Measurements from ENCODE around the gene DYNLT1. TPM values are rescaled to one million over a fixed set of nuclear protein-coding genes. Genes with fewer than 3 reads are reported as not detected.
"Not testable (repeated sequence)": the region's sequence is repeated elsewhere in the genome, so short reads cannot be mapped to it uniquely, and the experiment has no call there.

The DYNLT1 gene
- polyA plus RNA-seq, 2 donors = 168 to 183 TPM

DNA sequence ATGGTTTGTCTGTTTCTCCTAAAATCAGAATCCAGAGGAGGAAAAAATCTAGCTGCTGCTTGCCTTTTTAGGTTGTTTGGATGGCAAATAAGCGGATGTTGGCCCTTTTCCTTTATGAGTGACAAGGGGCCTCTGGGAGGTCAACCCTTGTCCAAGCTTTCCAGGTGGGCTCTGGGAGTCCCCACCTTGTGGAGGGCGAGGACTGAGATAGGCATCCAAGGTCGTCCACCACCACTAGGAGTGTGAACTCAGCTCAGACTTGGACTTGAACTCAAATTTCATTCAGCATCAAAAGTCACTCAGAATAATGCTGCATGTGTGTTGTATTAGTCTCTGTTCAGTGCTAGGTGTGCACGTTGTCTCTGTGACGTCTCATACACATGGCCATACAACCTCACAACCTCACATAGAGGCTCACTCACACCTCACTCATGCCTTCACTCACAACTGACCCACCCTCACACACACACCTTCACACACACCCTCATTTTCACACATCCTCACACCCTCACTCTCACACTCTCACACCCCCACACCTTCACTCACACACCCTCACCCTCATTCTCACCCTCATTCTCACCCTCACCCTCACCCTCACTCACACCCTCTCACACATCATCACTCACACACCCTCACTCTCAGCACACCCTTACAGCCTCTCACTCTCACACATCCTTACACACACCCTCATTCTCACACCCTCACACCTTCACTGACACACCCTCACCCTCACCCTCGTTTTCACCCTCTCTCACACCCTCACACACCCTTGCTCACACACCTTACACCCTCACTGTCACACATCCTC is 18.0 kb downstream of the DYNLT1 start:
- no peak overlapping the region for H3K27ac ChIP-seq (ENCODE audit: low read depth in 2 of 2, low read length in 1 of 2)
- H3K36me3 ChIP-seq (ENCODE audit: control insufficient read depth in 2 of 2, insufficient read depth in 2 of 2, low read length in 1 of 2) = peaks cover 5 to 46% of the 10 kb centered on the region in 2 donors
- no peak overlapping the region for H3K4me3 ChIP-seq (ENCODE audit: low read depth in 1 of 2, low read length in 2 of 2)
- peaks cover 0 to 8% of the 10 kb centered on the region in 2 donors for H3K4me1 ChIP-seq (ENCODE audit: control insufficient read depth in 2 of 2, insufficient read depth in 2 of 2, low read length in 1 of 2)
- H3K9me3 ChIP-seq (ENCODE audit: control insufficient read depth in 2 of 2, insufficient read depth in 1 of 2, low read depth in 1 of 2, low read length in 1 of 2) = no peaks in the 10 kb centered on the region
- WGBS, 2 donors = 80 to 84% methylated on average over 6 of the region's 6 CpGs
- H3K27me3 ChIP-seq (ENCODE audit: control insufficient read depth in 1 of 2, insufficient read depth in 2 of 2, low read length in 2 of 2) = no peaks in the 10 kb centered on the region

GRCh38 chr6:158625881-158626305 is 18.6 kb downstream of the DYNLT1 start:
- WGBS, 2 donors = 89 to 90% methylated on average over 15 of the region's 15 CpGs
- H3K27me3 ChIP-seq (ENCODE audit: control insufficient read depth in 1 of 2, insufficient read depth in 2 of 2, low read length in 2 of 2) = no peaks in the 10 kb centered on the region
- H3K4me3 ChIP-seq (ENCODE audit: low read depth in 1 of 2, low read length in 2 of 2) = no peak overlapping the region
- no peak overlapping the region for H3K27ac ChIP-seq (ENCODE audit: low read depth in 2 of 2, low read length in 1 of 2)
- peaks cover 5 to 53% of the 10 kb centered on the region in 2 donors for H3K36me3 ChIP-seq (ENCODE audit: control insufficient read depth in 2 of 2, insufficient read depth in 2 of 2, low read length in 1 of 2)
- H3K9me3 ChIP-seq (ENCODE audit: control insufficient read depth in 2 of 2, insufficient read depth in 1 of 2, low read depth in 1 of 2, low read length in 1 of 2) = no peaks in the 10 kb centered on the region
- H3K4me1 ChIP-seq (ENCODE audit: control insufficient read depth in 2 of 2, insufficient read depth in 2 of 2, low read length in 1 of 2) = peaks cover 0 to 6% of the 10 kb centered on the region in 2 donors

GRCh38 chr6:158624684-158625682 is 19.6 kb downstream of the DYNLT1 start:
- Histone ChIP-seq H3K4me3 (ENCODE audit: low read depth in 1 of 2, low read length in 2 of 2) (no peak overlapping the region), H3K36me3 (ENCODE audit: control insufficient read depth in 2 of 2, insufficient read depth in 2 of 2, low read length in 1 of 2) (peaks cover 5 to 58% of the 10 kb centered on the region in 2 donors), H3K27ac (ENCODE audit: low read depth in 2 of 2, low read length in 1 of 2) (no peak overlapping the region), H3K9me3 (ENCODE audit: control insufficient read depth in 2 of 2, insufficient read depth in 1 of 2, low read depth in 1 of 2, low read length in 1 of 2) (no peaks in the 10 kb centered on the region), H3K27me3 (ENCODE audit: control insufficient read depth in 1 of 2, insufficient read depth in 2 of 2, low read length in 2 of 2) (no peaks in the 10 kb centered on the region), H3K4me1 (ENCODE audit: control insufficient read depth in 2 of 2, insufficient read depth in 2 of 2, low read length in 1 of 2) (peaks cover 0 to 3% of the 10 kb centered on the region in 2 donors)
- 92 to 94% methylated on average over 25 of the region's 25 CpGs for WGBS, 2 donors

GRCh38 chr6:158622545-158623190 is 21.9 kb downstream of the DYNLT1 start:
- 81 to 90% methylated on average over 10 of the region's 10 CpGs for WGBS, 2 donors
- no peaks in the 10 kb centered on the region for H3K27me3 ChIP-seq (ENCODE audit: control insufficient read depth in 1 of 2, insufficient read depth in 2 of 2, low read length in 2 of 2)
- H3K4me3 ChIP-seq (ENCODE audit: low read depth in 1 of 2, low read length in 2 of 2) = no peak overlapping the region
- H3K4me1 ChIP-seq (ENCODE audit: control insufficient read depth in 2 of 2, insufficient read depth in 2 of 2, low read length in 1 of 2) = no peaks in the 10 kb centered on the region
- H3K36me3 ChIP-seq (ENCODE audit: control insufficient read depth in 2 of 2, insufficient read depth in 2 of 2, low read length in 1 of 2) = peaks cover 5 to 48% of the 10 kb centered on the region in 2 donors
- no peaks in the 10 kb centered on the region for H3K9me3 ChIP-seq (ENCODE audit: control insufficient read depth in 2 of 2, insufficient read depth in 1 of 2, low read depth in 1 of 2, low read length in 1 of 2)
- no peak overlapping the region for H3K27ac ChIP-seq (ENCODE audit: low read depth in 2 of 2, low read length in 1 of 2)

GRCh38 chr6:158621694-158622544 is 22.6 kb downstream of the DYNLT1 start:
- Histone ChIP-seq H3K4me3 (ENCODE audit: low read depth in 1 of 2, low read length in 2 of 2) (no peak overlapping the region), H3K4me1 (ENCODE audit: control insufficient read depth in 2 of 2, insufficient read depth in 2 of 2, low read length in 1 of 2) (no peaks in the 10 kb centered on the region), H3K9me3 (ENCODE audit: control insufficient read depth in 2 of 2, insufficient read depth in 1 of 2, low read depth in 1 of 2, low read length in 1 of 2) (no peaks in the 10 kb centered on the region), H3K36me3 (ENCODE audit: control insufficient read depth in 2 of 2, insufficient read depth in 2 of 2, low read length in 1 of 2) (peaks cover 5 to 42% of the 10 kb centered on the region in 2 donors), H3K27ac (ENCODE audit: low read depth in 2 of 2, low read length in 1 of 2) (no peak overlapping the region), H3K27me3 (ENCODE audit: control insufficient read depth in 1 of 2, insufficient read depth in 2 of 2, low read length in 2 of 2) (no peaks in the 10 kb centered on the region)
- WGBS, 2 donors = 92 to 94% methylated on average over 25 of the region's 25 CpGs

DNA sequence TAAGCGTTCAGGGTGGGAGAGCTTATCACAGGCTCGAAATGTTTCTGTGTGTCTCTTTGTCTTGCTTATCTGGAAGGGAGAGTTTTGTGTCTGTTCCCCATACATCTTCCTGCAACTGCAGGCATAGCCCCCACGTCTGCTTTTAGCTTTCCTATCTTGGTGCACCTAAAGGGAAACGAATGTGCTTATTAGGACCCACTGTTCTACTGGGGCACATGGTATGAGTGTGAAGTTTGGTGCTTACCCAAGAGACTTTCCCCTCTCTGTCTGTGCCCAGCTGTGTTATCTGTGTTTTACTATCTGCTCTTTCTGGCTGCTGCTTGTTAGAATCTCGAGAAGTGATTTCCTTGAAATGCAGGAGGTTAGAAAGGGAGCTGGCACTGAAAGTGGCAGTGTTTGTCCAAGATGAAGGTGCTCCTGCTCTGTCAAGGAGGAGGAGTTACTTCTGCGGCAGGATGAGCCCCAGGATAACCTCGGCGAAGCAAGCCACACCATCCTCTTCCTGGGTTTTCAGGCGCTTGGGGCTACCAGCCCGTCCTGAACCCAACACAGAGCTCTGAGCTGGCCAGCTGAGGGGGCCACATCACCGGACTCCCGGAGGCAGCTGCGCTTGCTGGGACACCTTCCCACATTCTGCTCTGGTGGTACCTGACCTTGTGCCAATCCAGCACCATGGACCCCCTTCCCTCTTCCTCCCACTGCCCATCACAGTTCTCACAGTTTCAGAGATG is 23.4 kb downstream of the DYNLT1 start:
- Histone ChIP-seq H3K36me3 (ENCODE audit: control insufficient read depth in 2 of 2, insufficient read depth in 2 of 2, low read length in 1 of 2) (peaks cover 5 to 35% of the 10 kb centered on the region in 2 donors), H3K4me1 (ENCODE audit: control insufficient read depth in 2 of 2, insufficient read depth in 2 of 2, low read length in 1 of 2) (no peaks in the 10 kb centered on the region), H3K4me3 (ENCODE audit: low read depth in 1 of 2, low read length in 2 of 2) (no peak overlapping the region), H3K27ac (ENCODE audit: low read depth in 2 of 2, low read length in 1 of 2) (no peak overlapping the region), H3K9me3 (ENCODE audit: control insufficient read depth in 2 of 2, insufficient read depth in 1 of 2, low read depth in 1 of 2, low read length in 1 of 2) (no peaks in the 10 kb centered on the region), H3K27me3 (ENCODE audit: control insufficient read depth in 1 of 2, insufficient read depth in 2 of 2, low read length in 2 of 2) (no peaks in the 10 kb centered on the region)
- 87 to 89% methylated on average over 13 of the region's 13 CpGs for WGBS, 2 donors

DNA sequence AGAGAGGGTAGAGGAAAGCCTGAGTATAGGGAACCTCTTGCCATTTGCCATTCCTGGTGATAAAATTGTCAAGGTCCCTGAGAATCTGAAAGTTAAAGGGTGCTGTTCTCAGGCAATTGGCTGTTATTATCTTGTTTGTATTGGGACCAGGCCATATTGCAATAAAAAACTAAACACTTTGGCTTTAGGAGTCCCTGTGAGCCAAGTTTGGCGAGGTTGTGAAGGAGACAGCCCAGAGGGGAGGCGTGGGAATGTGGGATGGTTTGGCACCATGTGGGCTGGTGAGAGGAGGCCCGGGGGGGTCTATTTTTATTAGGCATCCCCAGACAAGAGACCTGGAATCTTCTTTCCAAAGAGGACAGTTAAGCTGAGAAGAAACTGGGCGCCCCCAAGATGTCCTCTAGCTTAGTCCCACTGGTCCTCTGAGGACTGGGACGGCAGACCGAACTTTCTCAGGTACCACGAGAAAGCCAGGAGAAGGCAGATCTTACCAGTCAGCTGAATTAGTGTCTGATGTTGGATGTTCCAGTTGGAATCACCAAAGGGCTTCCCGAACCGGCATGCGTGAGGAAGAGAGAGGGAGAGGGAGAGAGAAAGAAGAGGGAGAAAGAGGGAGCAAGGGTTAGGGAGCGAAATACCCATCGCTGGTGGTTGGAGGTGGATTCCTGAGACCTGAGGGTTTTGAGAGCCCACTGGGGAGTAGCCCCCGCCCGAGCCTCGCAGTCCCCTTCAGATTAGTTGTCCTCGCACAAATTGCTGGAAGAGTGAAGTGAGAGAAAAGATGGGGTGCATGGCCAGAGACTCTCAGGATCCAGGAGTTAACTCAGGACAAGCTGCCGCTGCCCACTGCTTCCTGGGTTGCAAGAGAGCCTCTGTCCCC is 24.4 kb downstream of the DYNLT1 start:
- no peak overlapping the region for H3K27ac ChIP-seq (ENCODE audit: low read depth in 2 of 2, low read length in 1 of 2)
- H3K27me3 ChIP-seq (ENCODE audit: control insufficient read depth in 1 of 2, insufficient read depth in 2 of 2, low read length in 2 of 2) = no peaks in the 10 kb centered on the region
- no peaks in the 10 kb centered on the region for H3K9me3 ChIP-seq (ENCODE audit: control insufficient read depth in 2 of 2, insufficient read depth in 1 of 2, low read depth in 1 of 2, low read length in 1 of 2)
- H3K36me3 ChIP-seq (ENCODE audit: control insufficient read depth in 2 of 2, insufficient read depth in 2 of 2, low read length in 1 of 2) = peaks cover 0 to 27% of the 10 kb centered on the region in 2 donors
- 87 to 90% methylated on average over 17 of the region's 17 CpGs for WGBS, 2 donors
- no peak overlapping the region for H3K4me3 ChIP-seq (ENCODE audit: low read depth in 1 of 2, low read length in 2 of 2)
- H3K4me1 ChIP-seq (ENCODE audit: control insufficient read depth in 2 of 2, insufficient read depth in 2 of 2, low read length in 1 of 2) = no peaks in the 10 kb centered on the region

- peaks cover 0 to 20% of the 10 kb centered on the region in 2 donors for H3K36me3 ChIP-seq (ENCODE audit: control insufficient read depth in 2 of 2, insufficient read depth in 2 of 2, low read length in 1 of 2)
- WGBS, 2 donors = 94 to 95% methylated on average over 3 of the region's 3 CpGs
Observed at GRCh38 chr6:158618289-158618688, 26.3 kb downstream of the DYNLT1 start.

More at GRCh38 chr6:158618289-158618688, 26.3 kb downstream of the DYNLT1 start:
- not testable (repeated sequence) for H3K4me1 ChIP-seq (ENCODE audit: control insufficient read depth in 2 of 2, insufficient read depth in 2 of 2, low read length in 1 of 2); H3K9me3 ChIP-seq (ENCODE audit: control insufficient read depth in 2 of 2, insufficient read depth in 1 of 2, low read depth in 1 of 2, low read length in 1 of 2); H3K27me3 ChIP-seq (ENCODE audit: control insufficient read depth in 1 of 2, insufficient read depth in 2 of 2, low read length in 2 of 2); H3K27ac ChIP-seq (ENCODE audit: low read depth in 2 of 2, low read length in 1 of 2); H3K4me3 ChIP-seq (ENCODE audit: low read depth in 1 of 2, low read length in 2 of 2)

All from esophagus (tissue), 2 donors.